ENCODE data around the gene SEMA3A. TPM values are rescaled to one million over a fixed set of nuclear protein-coding genes. Genes with fewer than 3 reads are reported as not detected.

SEMA3A gene
- total and polyA plus RNA-seq, 2 experiments from 2014 or later: 19.8 to 46.4 TPM

DNA sequence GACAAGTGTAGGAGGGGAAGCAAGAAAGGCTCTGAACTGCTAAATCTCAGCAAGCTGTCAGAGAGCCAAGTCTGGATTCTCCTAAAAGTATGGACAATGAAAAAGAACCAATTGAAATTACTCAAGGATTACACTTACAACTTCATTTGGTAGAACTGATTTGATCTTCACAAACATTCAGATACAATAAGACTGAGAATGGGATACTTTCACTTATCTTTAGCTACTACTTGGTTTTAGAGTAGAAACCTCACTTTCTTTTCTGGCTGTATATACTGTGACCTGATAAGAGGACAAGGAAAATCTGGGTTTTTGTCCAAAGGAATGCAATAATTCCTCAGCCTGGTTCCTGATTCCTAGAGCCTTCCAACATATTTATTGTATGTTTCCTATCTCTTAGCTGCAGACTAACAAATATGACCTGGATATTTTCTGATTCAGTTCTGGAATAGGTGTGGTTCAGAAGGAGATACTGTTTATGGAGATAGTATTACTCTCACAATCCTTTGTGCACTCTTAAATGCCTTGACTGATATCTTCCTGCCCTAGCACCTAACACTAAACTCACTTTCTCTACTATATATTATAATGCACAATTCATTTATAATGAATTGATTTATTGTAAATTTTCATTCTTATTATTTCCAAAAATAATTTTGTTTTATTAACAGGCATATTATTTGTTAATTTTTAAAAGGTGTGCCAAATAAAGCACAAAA lies 7.3 kb downstream of the SEMA3A start (continued):
- TF ChIP-seq, protein P1, sequence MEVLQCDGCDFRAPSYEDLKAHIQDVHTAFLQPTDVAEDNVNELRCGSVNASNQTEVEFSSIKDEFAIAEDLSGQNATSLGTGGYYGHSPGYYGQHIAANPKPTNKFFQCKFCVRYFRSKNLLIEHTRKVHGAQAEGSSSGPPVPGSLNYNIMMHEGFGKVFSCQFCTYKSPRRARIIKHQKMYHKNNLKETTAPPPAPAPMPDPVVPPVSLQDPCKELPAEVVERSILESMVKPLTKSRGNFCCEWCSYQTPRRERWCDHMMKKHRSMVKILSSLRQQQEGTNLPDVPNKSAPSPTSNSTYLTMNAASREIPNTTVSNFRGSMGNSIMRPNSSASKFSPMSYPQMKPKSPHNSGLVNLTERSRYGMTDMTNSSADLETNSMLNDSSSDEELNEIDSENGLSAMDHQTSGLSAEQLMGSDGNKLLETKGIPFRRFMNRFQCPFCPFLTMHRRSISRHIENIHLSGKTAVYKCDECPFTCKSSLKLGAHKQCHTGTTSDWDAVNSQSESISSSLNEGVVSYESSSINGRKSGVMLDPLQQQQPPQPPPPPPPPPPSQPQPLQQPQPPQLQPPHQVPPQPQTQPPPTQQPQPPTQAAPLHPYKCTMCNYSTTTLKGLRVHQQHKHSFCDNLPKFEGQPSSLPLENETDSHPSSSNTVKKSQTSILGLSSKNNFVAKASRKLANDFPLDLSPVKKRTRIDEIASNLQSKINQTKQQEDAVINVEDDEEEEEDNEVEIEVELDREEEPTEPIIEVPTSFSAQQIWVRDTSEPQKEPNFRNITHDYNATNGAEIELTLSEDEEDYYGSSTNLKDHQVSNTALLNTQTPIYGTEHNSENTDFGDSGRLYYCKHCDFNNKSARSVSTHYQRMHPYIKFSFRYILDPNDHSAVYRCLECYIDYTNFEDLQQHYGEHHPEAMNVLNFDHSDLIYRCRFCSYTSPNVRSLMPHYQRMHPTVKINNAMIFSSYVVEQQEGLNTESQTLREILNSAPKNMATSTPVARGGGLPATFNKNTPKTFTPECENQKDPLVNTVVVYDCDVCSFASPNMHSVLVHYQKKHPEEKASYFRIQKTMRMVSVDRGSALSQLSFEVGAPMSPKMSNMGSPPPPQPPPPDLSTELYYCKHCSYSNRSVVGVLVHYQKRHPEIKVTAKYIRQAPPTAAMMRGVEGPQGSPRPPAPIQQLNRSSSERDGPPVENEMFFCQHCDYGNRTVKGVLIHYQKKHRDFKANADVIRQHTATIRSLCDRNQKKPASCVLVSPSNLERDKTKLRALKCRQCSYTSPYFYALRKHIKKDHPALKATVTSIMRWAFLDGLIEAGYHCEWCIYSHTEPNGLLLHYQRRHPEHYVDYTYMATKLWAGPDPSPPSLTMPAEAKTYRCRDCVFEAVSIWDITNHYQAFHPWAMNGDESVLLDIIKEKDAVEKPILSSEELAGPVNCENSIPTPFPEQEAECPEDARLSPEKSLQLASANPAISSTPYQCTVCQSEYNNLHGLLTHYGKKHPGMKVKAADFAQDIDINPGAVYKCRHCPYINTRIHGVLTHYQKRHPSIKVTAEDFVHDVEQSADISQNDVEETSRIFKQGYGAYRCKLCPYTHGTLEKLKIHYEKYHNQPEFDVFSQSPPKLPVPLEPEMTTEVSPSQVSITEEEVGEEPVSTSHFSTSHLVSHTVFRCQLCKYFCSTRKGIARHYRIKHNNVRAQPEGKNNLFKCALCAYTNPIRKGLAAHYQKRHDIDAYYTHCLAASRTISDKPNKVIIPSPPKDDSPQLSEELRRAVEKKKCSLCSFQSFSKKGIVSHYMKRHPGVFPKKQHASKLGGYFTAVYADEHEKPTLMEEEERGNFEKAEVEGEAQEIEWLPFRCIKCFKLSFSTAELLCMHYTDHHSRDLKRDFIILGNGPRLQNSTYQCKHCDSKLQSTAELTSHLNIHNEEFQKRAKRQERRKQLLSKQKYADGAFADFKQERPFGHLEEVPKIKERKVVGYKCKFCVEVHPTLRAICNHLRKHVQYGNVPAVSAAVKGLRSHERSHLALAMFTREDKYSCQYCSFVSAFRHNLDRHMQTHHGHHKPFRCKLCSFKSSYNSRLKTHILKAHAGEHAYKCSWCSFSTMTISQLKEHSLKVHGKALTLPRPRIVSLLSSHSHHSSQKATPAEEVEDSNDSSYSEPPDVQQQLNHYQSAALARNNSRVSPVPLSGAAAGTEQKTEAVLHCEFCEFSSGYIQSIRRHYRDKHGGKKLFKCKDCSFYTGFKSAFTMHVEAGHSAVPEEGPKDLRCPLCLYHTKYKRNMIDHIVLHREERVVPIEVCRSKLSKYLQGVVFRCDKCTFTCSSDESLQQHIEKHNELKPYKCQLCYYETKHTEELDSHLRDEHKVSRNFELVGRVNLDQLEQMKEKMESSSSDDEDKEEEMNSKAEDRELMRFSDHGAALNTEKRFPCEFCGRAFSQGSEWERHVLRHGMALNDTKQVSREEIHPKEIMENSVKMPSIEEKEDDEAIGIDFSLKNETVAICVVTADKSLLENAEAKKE (CRISPR knock-in tag; IDR thresholded peaks at IDR 0.05): no peak
- TF ChIP-seq EZH2phosphoT487 (IDR thresholded peaks at IDR 0.05; ENCODE audit: unreplicated experiment): no peak

DNA sequence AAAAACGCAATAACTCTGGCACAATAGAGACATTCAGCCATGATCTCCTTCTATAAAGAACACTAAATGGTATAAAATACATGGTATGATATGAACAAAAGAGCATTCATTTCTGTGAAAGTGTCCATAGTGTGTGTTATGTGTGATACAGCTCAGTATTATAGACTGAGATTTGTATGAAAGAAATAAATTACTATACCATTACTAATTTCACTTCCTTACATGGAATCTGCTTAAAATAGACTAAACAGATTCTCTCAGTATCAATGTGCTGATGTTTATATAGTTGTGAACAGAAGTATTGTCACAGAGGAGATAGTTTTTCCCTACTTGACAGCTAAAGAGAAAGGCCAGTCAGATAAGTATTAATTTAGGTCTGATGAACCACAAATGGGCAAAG lies 10.8 kb downstream of the SEMA3A start:
- no peak for TF ChIP-seq EZH2 (IDR thresholded peaks at IDR 0.05; ENCODE audit: low read depth, unreplicated experiment)
- TF ChIP-seq POLR2AphosphoS5 (IDR thresholded peaks at IDR 0.05; ENCODE audit: low read depth): no peak
- TF ChIP-seq, protein P2, sequence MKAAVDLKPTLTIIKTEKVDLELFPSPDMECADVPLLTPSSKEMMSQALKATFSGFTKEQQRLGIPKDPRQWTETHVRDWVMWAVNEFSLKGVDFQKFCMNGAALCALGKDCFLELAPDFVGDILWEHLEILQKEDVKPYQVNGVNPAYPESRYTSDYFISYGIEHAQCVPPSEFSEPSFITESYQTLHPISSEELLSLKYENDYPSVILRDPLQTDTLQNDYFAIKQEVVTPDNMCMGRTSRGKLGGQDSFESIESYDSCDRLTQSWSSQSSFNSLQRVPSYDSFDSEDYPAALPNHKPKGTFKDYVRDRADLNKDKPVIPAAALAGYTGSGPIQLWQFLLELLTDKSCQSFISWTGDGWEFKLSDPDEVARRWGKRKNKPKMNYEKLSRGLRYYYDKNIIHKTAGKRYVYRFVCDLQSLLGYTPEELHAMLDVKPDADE (IDR thresholded peaks at IDR 0.05): no peak
- TF ChIP-seq ZNF331 (CRISPR knock-in tag; IDR thresholded peaks at IDR 0.05; ENCODE audit: low read depth): no peak
- TF ChIP-seq CREB1 (CRISPR knock-in tag; IDR thresholded peaks at IDR 0.05; ENCODE audit: low read depth): no peak
- no peak for TF ChIP-seq STAT1 (IDR thresholded peaks at IDR 0.05; ENCODE audit: unreplicated experiment)
- no peak for TF ChIP-seq ZNF114 (CRISPR knock-in tag; IDR thresholded peaks at IDR 0.05)
- TF ChIP-seq, protein P3, sequence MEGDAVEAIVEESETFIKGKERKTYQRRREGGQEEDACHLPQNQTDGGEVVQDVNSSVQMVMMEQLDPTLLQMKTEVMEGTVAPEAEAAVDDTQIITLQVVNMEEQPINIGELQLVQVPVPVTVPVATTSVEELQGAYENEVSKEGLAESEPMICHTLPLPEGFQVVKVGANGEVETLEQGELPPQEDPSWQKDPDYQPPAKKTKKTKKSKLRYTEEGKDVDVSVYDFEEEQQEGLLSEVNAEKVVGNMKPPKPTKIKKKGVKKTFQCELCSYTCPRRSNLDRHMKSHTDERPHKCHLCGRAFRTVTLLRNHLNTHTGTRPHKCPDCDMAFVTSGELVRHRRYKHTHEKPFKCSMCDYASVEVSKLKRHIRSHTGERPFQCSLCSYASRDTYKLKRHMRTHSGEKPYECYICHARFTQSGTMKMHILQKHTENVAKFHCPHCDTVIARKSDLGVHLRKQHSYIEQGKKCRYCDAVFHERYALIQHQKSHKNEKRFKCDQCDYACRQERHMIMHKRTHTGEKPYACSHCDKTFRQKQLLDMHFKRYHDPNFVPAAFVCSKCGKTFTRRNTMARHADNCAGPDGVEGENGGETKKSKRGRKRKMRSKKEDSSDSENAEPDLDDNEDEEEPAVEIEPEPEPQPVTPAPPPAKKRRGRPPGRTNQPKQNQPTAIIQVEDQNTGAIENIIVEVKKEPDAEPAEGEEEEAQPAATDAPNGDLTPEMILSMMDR (conservative IDR thresholded peaks at IDR 0.05; ENCODE audit: low read depth in 2 of 2): no peak
- no peak for TF ChIP-seq JUNB (IDR thresholded peaks at IDR 0.05; ENCODE audit: unreplicated experiment)
- no peaks in the 10 kb centered on the region for H3F3A ChIP-seq (replicated peaks; ENCODE audit: low read depth)
- H3K9me3 Mint-ChIP-seq: no peaks in the 10 kb centered on the region
- H3K4me1 ChIP-seq (ENCODE audit: insufficient read depth): peaks cover 26% of the 10 kb centered on the region
- peaks cover 99% of the 10 kb centered on the region for H3K79me2 ChIP-seq (replicated peaks; ENCODE audit: insufficient read depth)
- DNase-seq (ENCODE audit: low spot score) (no peak), ATAC-seq (no peak)
- H3K36me3 Mint-ChIP-seq (ENCODE audit: low read depth): no peaks in the 10 kb centered on the region; the same call in 2 of the 3 replicates
- no peaks in the 10 kb centered on the region for H4K20me1 ChIP-seq (replicated peaks; ENCODE audit: insufficient read depth)
- H3K4me2 ChIP-seq: no peak overlapping the region
- no peak overlapping the region for H3K4me3 ChIP-seq
- H3K9me2 ChIP-seq (ENCODE audit: insufficient read depth): no peaks in the 10 kb centered on the region
- H3K4me3 Mint-ChIP-seq: no peak overlapping the region
- no peaks in the 10 kb centered on the region for H3K27me3 Mint-ChIP-seq (ENCODE audit: insufficient read depth, low read depth, poor library complexity)
- H3K4me1 Mint-ChIP-seq: peaks cover 26% of the 10 kb centered on the region
- H3K36me3 ChIP-seq (ENCODE audit: insufficient read depth): no peaks in the 10 kb centered on the region
- no peaks in the 10 kb centered on the region for H3K27me3 ChIP-seq (ENCODE audit: insufficient read depth)
- no peak overlapping the region for H3K27ac ChIP-seq (ENCODE audit: low read depth)
- H2AFZ ChIP-seq: no peak overlapping the region
- H3K27ac Mint-ChIP-seq: peak overlapping the region; percentile 14; the same call in 1 of the 2 replicates
